Measurements from ENCODE around the gene MDFI. TPM values are rescaled to one million over a fixed set of nuclear protein-coding genes. Genes with fewer than 3 reads are reported as not detected.

MDFI gene
- total RNA-seq, 4 donors from 2014 or later: 0.26 to 1.1 TPM; not detected in 2

DNA sequence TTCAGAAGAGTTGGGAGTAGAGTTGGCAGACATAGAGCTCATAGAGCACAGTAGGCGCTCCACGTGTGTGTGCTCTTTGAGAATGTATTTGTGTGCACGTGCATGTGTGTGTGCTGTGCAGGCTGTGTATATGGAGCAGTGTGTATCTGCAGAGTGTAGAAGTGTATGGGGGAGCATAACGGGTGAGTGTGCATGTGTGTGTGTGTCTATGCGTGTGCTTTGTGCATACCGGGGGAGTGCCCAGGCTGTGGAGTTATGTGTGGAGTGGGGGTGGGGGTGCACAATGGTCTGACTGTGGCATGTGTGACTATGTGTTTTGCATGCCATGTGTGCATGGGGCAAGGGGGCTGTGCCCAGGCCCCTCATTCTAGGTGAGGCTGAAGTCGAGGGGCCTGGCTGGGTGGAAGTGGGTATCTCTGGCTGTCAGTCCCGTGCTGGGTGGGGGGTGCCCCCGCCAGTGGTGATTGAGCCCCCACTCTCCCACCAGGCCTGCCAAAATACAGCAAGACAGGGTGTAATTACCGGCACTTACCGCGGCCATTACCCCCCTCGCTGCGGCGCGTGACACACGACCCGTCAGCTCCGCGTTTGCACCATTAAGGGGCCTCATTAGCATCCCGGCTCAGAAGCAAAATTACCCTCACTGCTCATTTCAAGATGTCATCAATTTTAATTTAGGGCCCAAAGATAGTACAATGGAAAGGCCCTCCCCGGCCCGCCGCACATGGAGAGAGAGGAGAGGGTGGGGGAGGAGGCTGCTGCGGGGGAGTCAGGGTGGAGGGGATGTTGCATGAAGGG lies 39.1 kb downstream of the MDFI start:
- Histone ChIP-seq H3K4me3 (no peak overlapping the region), H3K9me3 (no peaks in the 10 kb centered on the region), H3K36me3 (no peaks in the 10 kb centered on the region), H3K4me1 (peaks cover under 1 to 2% of the 10 kb centered on the region in 2 donors), H3K27ac (no peak overlapping the region), H3K27me3 (no peaks in the 10 kb centered on the region)
- DNase-seq: peak in 1 of 2 donors; percentile 8
- no peak for TF ChIP-seq POLR2A (IDR thresholded peaks at IDR 0.05)
- TF ChIP-seq, protein P1, sequence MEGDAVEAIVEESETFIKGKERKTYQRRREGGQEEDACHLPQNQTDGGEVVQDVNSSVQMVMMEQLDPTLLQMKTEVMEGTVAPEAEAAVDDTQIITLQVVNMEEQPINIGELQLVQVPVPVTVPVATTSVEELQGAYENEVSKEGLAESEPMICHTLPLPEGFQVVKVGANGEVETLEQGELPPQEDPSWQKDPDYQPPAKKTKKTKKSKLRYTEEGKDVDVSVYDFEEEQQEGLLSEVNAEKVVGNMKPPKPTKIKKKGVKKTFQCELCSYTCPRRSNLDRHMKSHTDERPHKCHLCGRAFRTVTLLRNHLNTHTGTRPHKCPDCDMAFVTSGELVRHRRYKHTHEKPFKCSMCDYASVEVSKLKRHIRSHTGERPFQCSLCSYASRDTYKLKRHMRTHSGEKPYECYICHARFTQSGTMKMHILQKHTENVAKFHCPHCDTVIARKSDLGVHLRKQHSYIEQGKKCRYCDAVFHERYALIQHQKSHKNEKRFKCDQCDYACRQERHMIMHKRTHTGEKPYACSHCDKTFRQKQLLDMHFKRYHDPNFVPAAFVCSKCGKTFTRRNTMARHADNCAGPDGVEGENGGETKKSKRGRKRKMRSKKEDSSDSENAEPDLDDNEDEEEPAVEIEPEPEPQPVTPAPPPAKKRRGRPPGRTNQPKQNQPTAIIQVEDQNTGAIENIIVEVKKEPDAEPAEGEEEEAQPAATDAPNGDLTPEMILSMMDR (IDR thresholded peaks at IDR 0.05 in 4 of 5, conservative IDR thresholded peaks at IDR 0.05 in 1 of 5): no peak
- intact Hi-C loops (cut with DNase I; ENCODE audit: low total_unique reads): no loop called here
- in situ Hi-C loops (cut with MboI; ENCODE audit: low sequenced_read_pairs in 4 of 4): loop anchor here in 1 of 4 donors (10.0 kb wide), 1 partner anchor 73 kb away; no protein-coding TSS in a partner anchor
- no peak for ATAC-seq

DNA sequence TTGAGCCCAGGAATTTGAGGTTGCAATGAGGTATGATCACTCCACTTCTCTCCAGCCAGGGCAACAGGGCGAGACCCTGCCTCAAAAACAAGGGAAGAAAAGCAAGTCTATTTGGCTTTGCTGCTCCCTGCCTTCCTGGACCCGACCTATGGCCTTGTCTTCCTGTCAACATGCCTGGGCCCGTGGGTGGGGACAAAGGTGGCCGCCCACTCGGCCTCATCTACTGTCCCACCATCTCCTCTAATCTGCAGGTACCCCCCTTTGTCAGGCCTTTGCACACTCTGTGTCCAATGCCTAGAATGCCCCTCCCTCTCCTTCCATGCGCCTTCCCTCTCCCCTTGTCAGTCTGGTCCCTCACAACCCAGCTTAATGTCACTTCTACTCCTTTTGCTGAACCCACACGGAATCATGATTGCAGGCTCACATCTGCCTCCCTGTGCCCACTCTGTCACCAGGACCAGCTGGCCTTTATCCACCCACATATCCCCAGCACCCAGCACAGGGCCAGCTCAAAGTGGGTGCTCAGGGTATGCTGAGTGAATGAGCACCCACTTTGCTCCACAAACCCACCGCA lies 40.3 kb downstream of the MDFI start:
- intact Hi-C loops (cut with DNase I; ENCODE audit: low total_unique reads): no loop called here
- no peak for ATAC-seq

DNA sequence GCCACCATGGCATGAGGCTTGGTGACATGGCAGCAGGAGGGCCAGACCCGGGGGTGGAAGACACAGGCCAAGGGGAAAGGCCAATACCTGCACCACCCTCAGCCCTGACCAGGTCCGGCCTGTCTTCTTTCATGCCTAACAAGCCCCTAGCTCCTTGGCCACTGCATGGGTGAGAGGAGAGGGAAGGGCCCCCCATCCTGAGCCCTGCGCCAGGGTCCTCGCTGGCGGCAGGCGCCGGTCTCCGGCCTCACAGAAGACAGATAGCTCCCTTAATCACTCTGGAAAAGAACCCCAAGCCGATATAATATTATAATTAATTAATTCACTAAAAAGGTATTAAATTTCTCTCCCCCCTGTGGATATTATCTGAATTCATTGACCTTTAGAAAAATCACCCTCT lies 41.4 kb downstream of the MDFI start:
- H3K27ac ChIP-seq: no peak overlapping the region
- TF ChIP-seq, protein P1 (IDR thresholded peaks at IDR 0.05 in 4 of 5, conservative IDR thresholded peaks at IDR 0.05 in 1 of 5): no peak
- H3K36me3 ChIP-seq: peaks cover 0 to 3% of the 10 kb centered on the region in 2 donors
- DNase-seq (peak in 1 of 2 donors; percentile 8), ATAC-seq (no peak)
- no peak overlapping the region for H3K4me3 ChIP-seq
- in situ Hi-C loops (cut with MboI; ENCODE audit: low sequenced_read_pairs in 4 of 4) (loop anchor here (5.0 to 10.0 kb wide), 2 partner anchors 75 to 77 kb away; no protein-coding TSS in a partner anchor), intact Hi-C loops (cut with DNase I; ENCODE audit: low total_unique reads) (loop anchor here (5.0 kb wide), 2 partner anchors 98 to 132 kb away; partner anchors contain the start of genes FOXP4 and FRS3)
- H3K4me1 ChIP-seq: peaks cover 10 to 13% of the 10 kb centered on the region in 2 donors
- no peaks in the 10 kb centered on the region for H3K27me3 ChIP-seq
- no peaks in the 10 kb centered on the region for H3K9me3 ChIP-seq

More for the DNA sequence above, 40.3 kb downstream of the MDFI start:
- Histone ChIP-seq H3K4me3 (no peak overlapping the region), H3K9me3 (no peaks in the 10 kb centered on the region), H3K27ac (no peak overlapping the region), H3K36me3 (no peaks in the 10 kb centered on the region), H3K4me1 (peaks cover 7 to 11% of the 10 kb centered on the region in 2 donors), H3K27me3 (no peaks in the 10 kb centered on the region)
- DNase-seq: peak in 1 of 2 donors; percentile 2
- TF ChIP-seq, protein P1 (IDR thresholded peaks at IDR 0.05 in 4 of 5, conservative IDR thresholded peaks at IDR 0.05 in 1 of 5): no peak
- no peak for TF ChIP-seq POLR2A (IDR thresholded peaks at IDR 0.05)
- in situ Hi-C loops (cut with MboI; ENCODE audit: low sequenced_read_pairs in 4 of 4): loop anchor here in 1 of 4 donors (10.0 kb wide), 1 partner anchor 74 kb away; no protein-coding TSS in a partner anchor

DNA sequence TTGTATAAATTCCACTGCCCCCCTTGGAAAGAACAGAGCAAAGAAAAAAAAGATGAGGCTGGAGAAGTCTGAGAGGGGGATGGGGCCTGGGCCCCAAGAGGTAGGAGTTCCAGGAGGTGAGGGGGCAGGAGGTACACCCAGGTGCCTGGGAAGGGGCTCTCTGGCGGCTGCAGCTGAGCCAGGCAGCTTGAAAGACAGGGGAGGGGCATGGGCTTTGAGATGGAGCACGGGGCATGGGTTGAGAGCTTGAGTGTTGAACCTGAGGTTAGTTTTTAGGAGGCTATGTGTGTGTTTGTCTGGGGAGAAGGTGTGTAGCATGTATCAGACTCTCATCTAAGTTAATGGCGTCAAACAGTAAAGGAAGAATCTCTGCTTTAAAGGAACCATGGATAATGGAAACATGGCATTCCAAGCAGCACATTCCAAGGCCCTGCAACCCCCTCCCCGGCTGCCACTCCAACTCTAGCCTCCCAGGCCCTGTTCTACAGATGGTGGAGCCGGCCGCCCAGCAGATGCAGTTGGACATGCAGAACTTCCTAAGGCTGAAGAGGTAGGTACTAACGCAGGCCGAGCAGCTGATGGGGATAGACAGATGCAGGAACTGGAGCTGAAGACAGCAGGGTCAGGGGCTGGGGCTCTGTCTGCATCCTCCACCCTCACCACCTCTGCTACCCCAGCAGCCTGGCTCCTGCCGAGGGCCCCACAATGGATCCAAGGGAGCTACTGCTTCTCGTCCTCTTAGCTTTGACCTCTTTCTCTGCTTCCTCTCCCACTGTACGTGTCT lies 42.1 kb downstream of the MDFI start:
- no peak overlapping the region for H3K27ac ChIP-seq
- DNase-seq: peak in 1 of 2 donors; percentile 13

More for the DNA sequence above, 42.1 kb downstream of the MDFI start:
- in situ Hi-C loops (cut with MboI; ENCODE audit: low sequenced_read_pairs in 4 of 4): loop anchor here in 3 of 4 donors (5.0 kb wide), 1 partner anchor 78 kb away; no protein-coding TSS in a partner anchor
- intact Hi-C loops (cut with DNase I; ENCODE audit: low total_unique reads): loop anchor here (5.0 kb wide), 2 partner anchors 97 to 133 kb away; partner anchors contain the start of genes FOXP4 and FRS3
- Histone ChIP-seq H3K27me3 (no peaks in the 10 kb centered on the region), H3K36me3 (peaks cover 0 to 10% of the 10 kb centered on the region in 2 donors), H3K4me1 (peaks cover 10 to 13% of the 10 kb centered on the region in 2 donors), H3K4me3 (no peak overlapping the region), H3K9me3 (no peaks in the 10 kb centered on the region)
- TF ChIP-seq, protein P1 (IDR thresholded peaks at IDR 0.05 in 4 of 5, conservative IDR thresholded peaks at IDR 0.05 in 1 of 5): no peak
- no peak for TF ChIP-seq POLR2A (IDR thresholded peaks at IDR 0.05)
- no peak for ATAC-seq
